Fibroblast of mammary gland (primary cell): ENCODE measurements around the gene UROD.
"Not testable (repeated sequence)": the region's sequence is repeated elsewhere in the genome, so short reads cannot be mapped to it uniquely, and the experiment has no call there.

Experiments used
- DNase-seq: peaks from one replicate; pipeline ENCODE4 v3.0.0-alpha.2; 2010; ENCODE audit warnings: low read depth
- H3K4me3 ChIP-seq: 2 replicates; pipeline ENCODE4 v1.5.1; 2011; ENCODE audit warnings: low read depth, mild to moderate bottlenecking, low read length, moderate library complexity; ENCODE audit not compliant: control insufficient read depth
- TF ChIP-seq, protein P1 (sequence below): conservative IDR thresholded peaks from 2 replicates; pipeline ENCODE4 v1.5.1; 2011; ENCODE audit warnings: low read depth, low read length, inconsistent platforms; ENCODE audit not compliant: control insufficient read depth, insufficient read depth

Gene UROD

DNA sequence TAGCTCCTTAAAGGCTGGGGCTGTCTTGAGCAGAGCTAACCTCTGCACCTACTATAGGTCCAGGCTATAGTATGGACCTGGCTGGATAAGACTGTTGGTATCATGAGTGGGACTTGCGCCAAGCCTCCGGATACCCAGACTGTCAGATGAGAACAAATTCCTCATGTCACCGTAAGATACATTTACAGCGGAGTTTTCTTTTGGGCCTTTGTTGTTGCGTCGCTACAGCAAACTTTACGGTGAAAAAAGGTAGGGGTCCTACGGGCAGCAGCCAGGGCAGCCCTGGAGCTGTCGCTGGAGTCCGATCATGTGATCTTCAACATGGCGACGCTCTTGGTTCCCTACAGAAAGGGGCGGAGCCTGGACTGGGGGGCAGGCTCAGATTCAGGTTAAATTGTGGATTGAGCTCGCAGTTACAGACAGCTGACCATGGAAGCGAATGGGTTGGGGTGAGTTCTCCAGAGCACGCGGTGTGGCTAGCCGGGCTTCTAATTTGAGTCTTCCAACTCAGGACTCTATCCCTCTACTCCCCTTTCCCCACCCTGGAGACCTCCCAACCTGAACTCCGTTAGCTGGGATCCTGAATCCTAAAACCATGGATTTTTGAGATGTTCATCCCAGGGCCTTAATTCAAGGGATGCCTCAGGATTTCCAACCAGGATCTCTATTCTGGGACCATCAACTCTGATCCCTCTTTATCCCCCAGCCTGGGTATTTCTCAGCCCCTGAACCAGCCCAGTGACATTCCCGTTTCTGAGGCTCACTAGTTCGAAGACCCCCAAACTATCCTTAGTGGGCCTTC lies at the start of gene UROD:
UROD (plus strand) TSS at position 418 of the 802 bp plus-strand sequence; CDS start at position 430, 12 bp downstream.
- H3K4me3 ChIP-seq = peak within 1 kb of the TSS; percentile 61
- DNase-seq = peak; percentile 96
- TF ChIP-seq, protein P1, sequence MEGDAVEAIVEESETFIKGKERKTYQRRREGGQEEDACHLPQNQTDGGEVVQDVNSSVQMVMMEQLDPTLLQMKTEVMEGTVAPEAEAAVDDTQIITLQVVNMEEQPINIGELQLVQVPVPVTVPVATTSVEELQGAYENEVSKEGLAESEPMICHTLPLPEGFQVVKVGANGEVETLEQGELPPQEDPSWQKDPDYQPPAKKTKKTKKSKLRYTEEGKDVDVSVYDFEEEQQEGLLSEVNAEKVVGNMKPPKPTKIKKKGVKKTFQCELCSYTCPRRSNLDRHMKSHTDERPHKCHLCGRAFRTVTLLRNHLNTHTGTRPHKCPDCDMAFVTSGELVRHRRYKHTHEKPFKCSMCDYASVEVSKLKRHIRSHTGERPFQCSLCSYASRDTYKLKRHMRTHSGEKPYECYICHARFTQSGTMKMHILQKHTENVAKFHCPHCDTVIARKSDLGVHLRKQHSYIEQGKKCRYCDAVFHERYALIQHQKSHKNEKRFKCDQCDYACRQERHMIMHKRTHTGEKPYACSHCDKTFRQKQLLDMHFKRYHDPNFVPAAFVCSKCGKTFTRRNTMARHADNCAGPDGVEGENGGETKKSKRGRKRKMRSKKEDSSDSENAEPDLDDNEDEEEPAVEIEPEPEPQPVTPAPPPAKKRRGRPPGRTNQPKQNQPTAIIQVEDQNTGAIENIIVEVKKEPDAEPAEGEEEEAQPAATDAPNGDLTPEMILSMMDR = no peak

DNA sequence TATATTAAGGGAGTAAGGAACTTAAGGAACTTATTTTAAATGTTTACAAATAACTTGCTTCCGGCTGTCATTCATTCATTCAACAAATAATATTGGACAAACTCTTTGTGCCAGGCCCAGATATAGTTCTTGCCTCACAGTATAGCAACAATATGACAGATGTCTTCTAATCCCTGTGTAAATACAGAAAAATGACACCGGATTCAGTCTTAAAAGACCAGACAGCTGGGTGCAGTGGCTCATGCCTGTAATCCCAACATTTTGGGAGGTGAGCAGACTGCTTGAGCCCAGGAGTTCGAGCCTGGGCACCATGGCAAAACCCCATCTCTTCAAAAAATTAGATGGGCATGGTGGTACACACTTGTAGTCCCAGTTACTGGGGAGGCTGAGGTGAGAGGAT lies 49.3 kb upstream of the UROD start:
- H3K4me3 ChIP-seq = no peak overlapping the region
- no peak for DNase-seq
- TF ChIP-seq, protein P1 = no peak

DNA sequence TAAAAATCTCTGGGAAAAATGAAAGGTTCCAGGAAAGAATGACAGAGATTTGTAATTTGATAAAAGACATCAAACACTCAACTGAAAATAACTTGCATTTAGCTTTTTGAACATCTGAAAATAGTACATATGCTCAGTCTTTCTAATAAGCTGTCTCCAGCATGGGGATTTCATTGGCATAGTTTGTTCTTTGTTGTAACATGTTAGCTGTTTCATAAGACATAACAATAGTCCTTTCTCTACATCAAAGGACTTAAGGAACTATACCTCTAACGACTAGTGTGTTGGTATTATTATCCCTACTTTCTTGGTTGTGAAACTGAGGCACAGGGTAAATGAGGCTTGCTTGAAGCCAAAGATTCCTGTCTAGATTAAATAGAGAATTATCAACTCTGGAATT lies 47.7 kb upstream of the UROD start:
- no peak overlapping the region for H3K4me3 ChIP-seq
- TF ChIP-seq, protein P1 = no peak
- DNase-seq = no peak

DNA sequence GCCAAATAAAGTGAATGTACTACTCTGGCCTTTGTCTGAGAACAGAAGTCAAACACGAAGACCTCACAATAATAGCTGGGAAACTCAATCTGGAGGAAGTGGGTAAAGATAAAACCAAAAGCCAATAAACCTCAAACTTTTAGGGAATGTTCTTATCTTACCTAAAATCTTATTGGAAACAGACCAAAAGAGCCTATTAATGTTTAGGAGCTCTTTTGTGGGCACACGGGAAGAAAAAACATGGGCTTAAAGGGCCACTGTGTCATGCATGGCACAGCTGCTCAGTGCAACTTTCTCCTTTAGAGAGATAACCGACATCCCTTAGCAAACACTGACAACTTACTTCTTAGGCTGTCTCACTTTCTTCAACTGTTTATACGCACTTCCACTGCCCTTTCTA lies 41.7 kb upstream of the UROD start:
- DNase-seq = no peak
- TF ChIP-seq, protein P1 = no peak
- no peak overlapping the region for H3K4me3 ChIP-seq

DNA sequence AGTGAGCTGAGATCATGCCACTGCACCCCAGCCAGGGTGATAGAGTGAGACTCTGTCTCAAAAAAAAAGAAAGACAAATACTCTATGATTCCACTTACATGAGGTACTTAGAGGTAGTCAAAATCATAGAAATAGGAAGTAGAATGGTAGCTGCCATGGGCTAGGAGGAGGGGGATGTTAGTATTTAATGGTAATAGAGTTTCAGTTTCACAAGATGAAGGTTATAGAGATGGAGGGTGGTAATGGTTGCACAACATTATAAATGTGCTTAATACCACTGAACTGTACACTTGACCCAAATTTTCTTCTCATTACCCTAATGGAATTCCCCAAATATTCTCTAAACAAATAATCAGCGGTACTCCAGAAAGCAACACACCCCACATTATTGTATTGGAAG lies 38.4 kb upstream of the UROD start:
- H3K4me3 ChIP-seq = no peak overlapping the region
- TF ChIP-seq, protein P1 = no peak
- no peak for DNase-seq

DNA sequence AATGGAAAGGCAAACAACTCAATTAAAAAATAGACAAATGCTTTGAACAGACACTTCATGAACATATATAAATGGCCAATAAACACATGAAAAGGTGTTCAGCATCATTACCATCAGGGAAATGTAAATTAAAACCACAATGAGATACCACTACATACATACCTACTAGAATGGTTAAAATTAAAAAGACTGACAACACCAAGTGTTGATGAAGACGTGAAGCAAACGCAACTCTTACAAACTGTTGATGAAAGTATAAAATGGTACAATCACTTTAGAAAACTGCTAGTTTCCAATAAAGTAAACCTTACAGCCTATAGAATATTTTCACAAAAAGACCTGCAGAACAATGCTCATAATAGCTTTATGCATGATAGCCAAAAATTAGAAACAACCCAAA lies 35.8 kb upstream of the UROD start:
- TF ChIP-seq, protein P1 = no peak
- DNase-seq = no peak
- no peak overlapping the region for H3K4me3 ChIP-seq

DNA sequence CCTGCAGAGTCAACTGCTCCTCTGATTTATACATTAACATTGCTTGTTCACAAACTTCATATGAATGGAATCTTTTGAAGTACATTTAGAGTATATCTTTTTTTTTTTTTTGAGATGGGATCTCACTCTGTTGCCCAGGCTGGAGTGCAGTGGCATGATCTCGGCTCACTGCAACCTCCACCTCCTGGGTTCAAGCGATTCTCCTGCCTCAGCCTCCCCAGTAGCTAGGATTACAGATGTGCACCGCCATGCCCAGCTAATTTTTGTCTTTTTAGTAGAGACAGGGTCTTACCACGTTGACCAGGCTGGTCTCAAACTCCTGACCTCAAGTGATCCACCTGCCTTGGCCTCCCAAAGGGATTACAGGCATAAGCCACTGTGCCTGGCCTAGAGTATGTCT lies 34.7 kb upstream of the UROD start:
- H3K4me3 ChIP-seq, DNase-seq: not testable (repeated sequence)
